NCI-H2196 (cell line): ENCODE results near the gene SPARCL1.
"Not testable (repeated sequence)": the region's sequence is repeated elsewhere in the genome, so short reads cannot be mapped to it uniquely, and the experiment has no call there.

Experiments
- DNase-seq: peaks from one replicate; lab custom pipeline; 2025; ENCODE audit not compliant: unreplicated experiment; lab: John Stamatoyannopoulos, UW

The SPARCL1 gene

GRCh38 chr4:87529187-87529586, at the start of gene SPARCL1:
SPARCL1 (minus strand) TSS chr4:87529376; CDS start chr4:87499574, 29,802 bp downstream.
- no peak for DNase-seq

DNA sequence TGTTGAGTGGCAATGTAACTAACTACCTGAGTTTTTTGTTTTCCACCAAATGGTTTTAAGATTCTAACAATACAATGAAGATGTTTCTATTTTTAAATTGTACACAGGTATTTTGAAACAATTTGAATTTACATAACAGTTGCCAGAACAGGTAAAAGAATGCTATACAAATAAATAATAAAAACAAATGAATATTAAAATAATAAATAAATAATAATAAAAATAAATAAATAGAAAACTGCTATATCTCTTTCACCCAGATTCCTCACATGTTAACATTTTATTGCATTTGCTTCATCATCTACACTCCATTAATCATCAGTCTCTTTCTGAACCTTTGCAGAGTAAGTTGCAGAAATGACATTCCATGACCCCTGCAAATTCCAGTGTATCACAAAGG, 46.8 kb upstream of the SPARCL1 start:
- DNase-seq, result no peak

- DNase-seq, result no peak
Observed at GRCh38 chr4:87575408-87575807, 46.2 kb upstream of the SPARCL1 start.

DNA sequence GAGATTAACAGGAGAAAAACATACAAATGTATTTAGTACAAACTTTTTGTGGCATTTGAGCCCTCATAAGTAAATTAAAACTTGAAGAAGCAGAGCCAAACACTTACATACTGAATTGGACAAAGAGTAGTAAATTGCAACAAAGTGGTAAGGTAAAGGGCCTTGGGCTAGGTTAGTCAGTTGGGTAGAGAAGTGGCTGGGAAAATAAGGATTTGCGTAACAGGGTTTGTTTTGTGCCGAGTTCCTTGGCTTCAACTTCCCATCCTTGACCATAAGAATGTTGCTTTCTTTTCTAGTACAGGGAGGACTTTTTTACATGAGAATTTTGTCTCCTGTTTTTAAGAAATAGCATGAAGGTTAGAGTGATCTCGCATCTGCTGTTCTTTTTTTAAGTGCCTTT, 45.8 kb upstream of the SPARCL1 start:
- DNase-seq, result no peak

DNA sequence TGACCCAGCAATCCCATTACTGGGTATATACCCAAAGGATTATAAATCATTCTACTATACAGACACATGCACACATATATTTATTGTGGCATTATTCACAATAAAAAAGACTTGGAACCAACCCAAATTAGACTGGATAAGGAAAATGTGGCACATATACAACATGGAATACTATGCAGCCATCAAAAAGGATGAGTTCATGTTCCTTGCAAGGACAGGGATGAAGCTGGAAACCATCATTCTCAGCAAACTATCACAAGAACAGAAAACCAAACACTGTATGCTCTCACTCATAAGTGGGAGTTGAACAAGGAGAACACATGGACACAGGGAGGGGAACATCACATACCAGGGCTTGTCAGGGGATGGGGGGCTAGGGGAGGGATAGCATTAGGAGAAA, 45.2 kb upstream of the SPARCL1 start:
- not testable (repeated sequence) for DNase-seq

DNA sequence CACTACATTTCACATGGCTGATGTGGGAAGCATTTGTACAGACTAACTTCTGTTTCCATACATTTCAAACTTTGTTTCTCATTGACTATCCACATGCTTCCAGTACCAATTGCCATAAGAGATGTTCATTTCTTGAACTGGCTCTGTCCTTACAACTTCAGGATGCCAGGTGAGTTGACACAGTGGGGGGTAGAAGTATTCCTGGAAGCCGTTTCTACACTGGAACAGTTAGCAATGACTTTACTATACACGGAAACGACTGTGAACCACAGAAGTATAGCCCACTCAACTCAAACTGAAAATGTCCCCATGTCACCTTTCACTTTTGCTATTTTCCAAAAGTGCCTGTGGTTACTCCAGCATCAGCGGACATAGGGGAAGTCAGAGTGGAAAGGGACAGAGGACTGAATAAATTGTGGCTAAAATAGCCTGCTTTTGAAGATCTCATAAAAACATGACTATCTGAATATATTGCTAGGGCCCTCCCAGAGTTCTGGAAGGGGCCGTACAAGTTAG, 41.2 kb upstream of the SPARCL1 start:
- no peak for DNase-seq

GRCh38 chr4:87567191-87567590, 38.0 kb upstream of the SPARCL1 start:
- no peak for DNase-seq

DNA sequence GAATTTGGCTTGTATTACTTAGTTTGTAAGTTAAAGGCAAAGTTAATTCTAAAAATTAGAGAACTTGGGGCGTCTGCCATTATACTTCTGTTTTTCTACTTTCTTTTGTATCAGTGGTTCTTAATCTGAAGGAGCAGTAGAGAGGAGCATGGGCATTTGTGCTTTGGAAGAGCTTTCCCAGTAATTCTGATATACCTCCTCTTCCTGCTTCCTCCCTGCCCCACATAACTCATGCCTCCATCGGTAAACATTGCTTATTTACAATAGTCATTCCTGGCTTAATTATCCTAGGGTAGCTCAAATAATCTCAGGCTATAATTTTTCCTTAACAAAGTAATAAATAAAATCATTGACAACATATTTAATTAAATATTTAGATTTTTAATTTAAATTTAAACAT, 37.1 kb upstream of the SPARCL1 start:
- DNase-seq, result no peak

GRCh38 chr4:87565746-87566145, 36.6 kb upstream of the SPARCL1 start:
- DNase-seq, result no peak

DNA sequence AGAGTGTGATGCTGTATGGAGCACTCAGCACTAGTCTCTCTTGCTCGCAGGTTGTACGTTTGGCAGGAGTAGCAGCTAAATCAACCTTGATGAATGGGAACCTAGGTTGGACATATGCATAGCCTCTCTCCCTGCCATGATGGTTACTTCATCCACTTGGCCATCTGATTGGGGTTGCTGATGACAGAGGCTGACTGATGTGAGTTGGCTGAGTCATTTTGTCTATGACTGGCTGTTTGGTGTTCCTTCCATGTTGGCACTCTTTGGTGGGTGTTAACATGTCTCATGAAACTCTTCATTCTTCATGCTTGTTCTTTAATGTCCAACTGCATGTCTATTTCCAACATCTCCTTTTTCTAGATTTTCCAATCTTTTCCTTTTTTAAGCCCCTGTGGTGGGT, 31.6 kb upstream of the SPARCL1 start:
- no peak for DNase-seq

DNA sequence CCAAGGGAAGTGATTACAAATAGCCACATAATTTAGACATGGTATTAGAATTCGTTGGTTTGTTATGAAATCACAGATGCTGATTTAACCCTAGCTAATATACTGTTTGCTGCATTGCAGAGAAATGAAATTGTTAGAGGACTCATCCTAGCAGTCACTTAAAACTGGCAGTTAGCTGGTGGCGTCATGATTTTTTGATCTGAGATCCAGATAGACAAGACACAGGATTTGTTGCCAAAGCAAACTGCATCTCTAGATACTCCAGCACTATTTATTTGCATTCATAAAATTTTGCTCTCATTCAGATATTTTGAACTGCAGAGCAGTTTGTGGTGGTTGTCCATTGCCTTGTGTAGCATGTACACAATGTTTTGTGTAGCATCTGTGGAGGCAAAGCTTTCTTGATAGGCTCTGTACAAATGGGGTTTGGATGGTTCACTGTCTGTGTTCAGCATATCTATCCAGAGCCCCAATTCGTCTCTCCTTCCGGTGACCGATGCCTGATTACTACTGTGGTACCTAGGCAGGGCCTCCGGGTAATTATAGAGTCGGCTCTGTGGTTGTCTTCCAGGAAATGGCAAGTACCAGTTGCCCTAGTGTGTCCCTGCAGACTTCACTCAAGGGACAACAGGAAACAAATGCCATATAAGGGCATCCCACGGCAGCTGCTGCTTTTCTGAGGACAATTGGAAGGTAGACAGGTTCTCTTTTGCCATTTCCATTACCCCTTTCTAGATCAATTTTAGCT, 30.1 kb upstream of the SPARCL1 start:
- peak; percentile 16 for DNase-seq

DNA sequence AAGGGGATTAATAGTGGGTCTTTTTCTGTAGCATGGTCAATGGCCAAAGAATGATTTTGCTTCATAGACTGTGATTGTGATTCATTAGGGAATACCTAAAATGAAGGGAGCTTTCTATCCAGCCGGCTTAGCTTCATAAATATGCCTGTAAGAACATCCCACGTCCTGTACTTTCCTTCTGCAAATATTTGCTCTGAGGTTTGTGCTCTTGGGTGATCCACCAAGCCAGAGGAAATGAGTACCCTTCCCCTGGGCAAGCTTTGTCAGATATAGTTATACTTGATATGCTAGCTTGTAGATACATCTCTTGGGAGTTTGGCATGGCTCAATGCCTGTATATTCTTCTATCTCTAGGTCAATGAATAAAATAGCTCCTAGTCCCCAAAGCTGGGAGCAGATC, 28.2 kb upstream of the SPARCL1 start:
- no peak for DNase-seq

- DNase-seq, result no peak
Observed at GRCh38 chr4:87555773-87556619, 26.8 kb upstream of the SPARCL1 start.

DNA sequence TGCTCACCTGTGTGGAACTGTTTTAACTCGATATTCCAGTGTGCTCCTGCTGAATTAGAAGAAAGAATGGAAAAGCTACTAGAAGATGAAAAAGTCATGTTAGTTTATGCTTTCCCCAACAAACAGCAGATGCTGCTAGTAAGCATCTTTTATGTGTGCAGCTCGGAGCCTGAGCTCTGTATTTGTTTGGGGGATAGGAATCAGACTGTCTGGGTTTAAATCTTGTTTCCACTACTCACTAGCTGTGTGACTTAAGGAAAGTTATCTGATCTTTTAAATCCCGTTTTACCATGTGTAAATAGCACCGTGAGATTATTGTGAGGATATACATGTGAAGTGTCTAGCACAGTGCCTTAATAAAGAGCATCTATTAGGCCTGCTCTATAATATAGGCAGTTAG, 24.0 kb upstream of the SPARCL1 start:
- DNase-seq, result no peak

- DNase-seq, result no peak
Observed at GRCh38 chr4:87551361-87551760, 22.2 kb upstream of the SPARCL1 start.

- no peak for DNase-seq
Observed at GRCh38 chr4:87547016-87547708, 18.0 kb upstream of the SPARCL1 start.

- no peak for DNase-seq
Observed at GRCh38 chr4:87545052-87545451, 15.9 kb upstream of the SPARCL1 start.

GRCh38 chr4:87543835-87544461, 14.8 kb upstream of the SPARCL1 start:
- no peak for DNase-seq

DNA sequence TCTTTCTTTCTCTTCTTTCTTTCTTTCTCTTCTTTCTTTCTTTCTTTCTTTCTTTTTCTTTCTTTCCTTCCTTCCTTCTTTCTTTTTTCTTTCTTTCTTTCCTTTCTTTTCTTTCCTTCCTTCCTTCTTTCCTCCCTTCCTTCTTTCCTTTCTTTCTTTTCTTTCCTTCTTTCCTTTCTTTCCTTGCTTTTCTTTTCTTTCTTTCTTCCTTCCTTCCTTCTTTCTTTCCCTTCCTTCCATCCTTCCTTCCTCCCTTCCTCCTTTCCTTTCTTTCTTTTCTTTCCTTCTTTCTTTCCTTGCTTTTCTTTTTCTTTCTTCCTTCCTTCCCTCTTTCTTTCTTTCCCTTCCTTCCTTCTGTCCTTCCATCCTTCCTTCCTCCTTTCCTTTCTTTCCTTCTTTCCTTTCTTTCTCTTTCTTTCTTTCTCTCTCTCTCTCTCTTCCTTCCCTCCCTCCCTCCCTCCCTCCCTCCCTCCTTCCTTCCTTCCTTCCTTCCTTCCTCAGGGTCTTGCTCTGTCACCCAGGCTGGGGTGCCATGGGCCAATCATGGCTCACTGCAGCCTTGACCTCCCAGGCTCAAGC, 13.6 kb upstream of the SPARCL1 start:
- no peak for DNase-seq

DNA sequence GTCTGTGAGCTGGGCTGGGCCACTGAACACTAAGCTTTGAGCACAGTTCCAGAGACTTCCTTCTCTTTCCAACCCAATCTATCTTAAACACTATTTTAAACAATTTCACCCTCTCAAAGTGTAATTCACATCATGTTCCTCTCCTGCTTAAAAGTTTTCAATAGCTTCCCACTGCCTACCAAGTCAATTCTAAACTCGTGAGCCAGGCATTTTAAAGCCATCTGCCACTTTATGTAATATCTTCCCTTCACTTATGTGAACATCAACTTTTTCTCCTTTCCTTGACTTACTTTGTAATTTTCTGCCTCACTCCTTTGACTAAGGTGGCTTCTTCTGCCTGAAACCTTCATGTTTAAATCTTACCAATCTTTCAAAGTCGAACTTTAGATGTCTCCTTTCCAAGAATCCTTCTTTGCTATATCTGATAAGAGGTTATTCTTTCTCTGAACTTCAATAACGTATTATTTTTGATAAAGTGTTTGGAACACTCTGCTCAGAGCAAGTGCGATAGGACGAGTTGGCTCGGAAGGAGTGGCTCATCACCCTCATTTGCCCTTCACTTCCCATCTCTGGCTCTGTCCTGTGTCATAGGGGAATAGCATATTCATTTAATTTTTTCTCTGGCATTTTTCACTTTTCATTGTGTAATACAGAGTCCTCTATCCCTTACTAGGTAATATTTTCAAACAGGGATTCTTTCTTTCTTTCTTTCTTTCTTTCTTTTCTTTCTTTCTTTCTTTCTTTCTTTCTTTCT, 13.0 kb upstream of the SPARCL1 start:
- no peak for DNase-seq
